ENCODE measurements around the gene ZIC5.

- no peak for TF ChIP-seq CTCF (conservative IDR thresholded peaks at IDR 0.05; ENCODE audit: low read depth, low read length)
- TF ChIP-seq EZH2phosphoT487 (IDR thresholded peaks at IDR 0.05; ENCODE audit: borderline replicate concordance, low read length) = no peak
These were observed 8.7 kb upstream of the ZIC5 start for GRCh38 chr13:99980201-99980823.
